ENCODE results near the gene RABGAP1L. TPM values are rescaled to one million over a fixed set of nuclear protein-coding genes. Genes with fewer than 3 reads are reported as not detected.

Gene RABGAP1L
- total and polyA plus RNA-seq, 10 of the 15 experiments (the other 5 are each of a cell fraction or from before 2014, with no cell fraction given) = 5.8 to 194 (median 113) TPM

DNA sequence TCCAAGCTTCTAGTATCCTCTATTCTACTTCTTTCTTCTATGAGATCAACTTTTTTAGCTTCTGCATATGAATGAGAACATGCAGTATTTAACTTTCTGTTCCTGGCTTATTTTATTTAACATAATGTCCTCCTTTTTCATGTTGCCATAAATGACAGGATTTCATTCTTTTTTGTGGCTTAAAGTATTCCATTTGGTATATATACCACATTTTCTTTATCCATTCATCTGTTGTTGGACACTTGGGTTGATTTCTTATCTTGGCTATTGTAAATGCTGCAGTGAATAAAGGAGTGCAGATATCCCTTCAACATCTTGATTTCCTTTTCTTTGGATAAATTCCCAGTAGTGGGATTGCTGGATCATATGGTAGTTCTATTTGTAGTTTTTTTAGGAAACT is 498.1 kb downstream of the RABGAP1L start:
- ChIA-PET POLR2A (no interaction called here), CTCF (no interaction called here), SMC1A (ENCODE audit: uncharacterized antibody, unreplicated experiment) (interaction anchor here (1.2 kb wide), 1 partner anchor 12 kb away, joined by 3 read pairs; no protein-coding TSS in a partner anchor), RAD21 (ENCODE audit: unreplicated experiment) (no interaction called here)
- FAIRE-seq (no peak), ATAC-seq (no peak), DNase-seq (ENCODE audit: low read depth, low spot score) (no peak)
- in situ Hi-C loops (cut with MboI) (no loop called here), intact Hi-C loops (cut with micrococcal nuclease; ENCODE audit: unreplicated experiment) (no loop called here)
- H3K9ac ChIP-seq (ENCODE audit: control insufficient read depth, insufficient read depth, low read length) = no peak overlapping the region
- H4K20me1 ChIP-seq (ENCODE audit: control insufficient read depth, insufficient read depth) = no peaks in the 10 kb centered on the region
- H3K79me2 ChIP-seq (ENCODE audit: control insufficient read depth, insufficient read depth, low read length) = no peaks in the 10 kb centered on the region
- H3K27ac ChIP-seq (ENCODE audit: control insufficient read depth, insufficient read depth) = no peak overlapping the region
- TF ChIP-seq KLF5 (IDR thresholded peaks at IDR 0.05; ENCODE audit: partially characterized antibody) = no peak
- H3K4me2 ChIP-seq (ENCODE audit: control insufficient read depth, insufficient read depth) = no peak overlapping the region
- H3K27me3 ChIP-seq (replicated peaks in 1 of 2; ENCODE audit: control insufficient read depth in 2 of 2, insufficient read depth in 2 of 2, low read length in 1 of 2) = no peaks in the 10 kb centered on the region
- H3K9me3 ChIP-seq (replicated peaks; ENCODE audit: control insufficient read depth, insufficient read depth, low read length) = no peaks in the 10 kb centered on the region; the same call in 2 of the 3 replicates
- no peak overlapping the region for H2AFZ ChIP-seq (ENCODE audit: control insufficient read depth, low read depth, low read length)
- no TSS peak for BruUV-seq (replicated peaks)
- no peaks in the 10 kb centered on the region for H3K4me1 ChIP-seq (ENCODE audit: control insufficient read depth, insufficient read depth, low read length)
- H3K36me3 ChIP-seq (ENCODE audit: control insufficient read depth in 2 of 2, insufficient read depth in 2 of 2, low read length in 1 of 2) = 0 out of 4 replicates have a peak, but pooled peaks cover 0 to 5% of the 10 kb centered on the region in 2 experiments
- no peak overlapping the region for H3K4me3 ChIP-seq

DNA sequence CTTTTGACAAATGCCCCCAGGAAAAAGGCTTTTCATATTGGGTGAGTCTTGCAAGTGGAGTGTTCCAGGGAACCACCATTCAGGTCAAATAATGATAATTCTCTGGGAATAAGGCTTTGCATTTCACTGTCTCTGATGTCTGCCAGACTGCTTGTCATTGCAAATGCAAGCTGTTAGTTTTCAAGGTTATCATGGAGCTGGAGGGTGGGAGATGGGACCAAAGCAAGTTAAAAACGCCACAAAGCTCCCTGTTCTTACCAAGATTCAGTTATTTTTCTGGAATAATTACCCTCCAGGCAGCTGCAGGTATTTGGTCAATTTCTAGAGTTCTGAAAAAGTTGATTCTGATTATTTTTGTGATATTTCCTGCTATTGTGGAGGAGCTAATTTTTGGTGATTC is 498.6 kb downstream of the RABGAP1L start:
- Histone ChIP-seq H3K36me3 (ENCODE audit: control insufficient read depth in 2 of 2, insufficient read depth in 2 of 2, low read length in 1 of 2) (0 out of 4 replicates have a peak, but pooled peaks cover 0 to 5% of the 10 kb centered on the region in 2 experiments), H3K27ac (ENCODE audit: control insufficient read depth, insufficient read depth) (no peak overlapping the region), H3K27me3 (replicated peaks in 1 of 2; ENCODE audit: control insufficient read depth in 2 of 2, insufficient read depth in 2 of 2, low read length in 1 of 2) (no peaks in the 10 kb centered on the region), H4K20me1 (ENCODE audit: control insufficient read depth, insufficient read depth) (no peaks in the 10 kb centered on the region), H3K4me3 (no peak overlapping the region), H3K9ac (ENCODE audit: control insufficient read depth, insufficient read depth, low read length) (no peak overlapping the region), H3K9me3 (replicated peaks; ENCODE audit: control insufficient read depth, insufficient read depth, low read length) (no peaks in the 10 kb centered on the region; the same call in 2 of the 3 replicates), H3K4me1 (ENCODE audit: control insufficient read depth, insufficient read depth, low read length) (no peaks in the 10 kb centered on the region), H2AFZ (ENCODE audit: control insufficient read depth, low read depth, low read length) (no peak overlapping the region), H3K4me2 (ENCODE audit: control insufficient read depth, insufficient read depth) (no peak overlapping the region), H3K79me2 (ENCODE audit: control insufficient read depth, insufficient read depth, low read length) (no peaks in the 10 kb centered on the region)
- in situ Hi-C loops (cut with MboI) (no loop called here), intact Hi-C loops (cut with micrococcal nuclease; ENCODE audit: unreplicated experiment) (no loop called here)
- CTCF ChIA-PET = no interaction called here
- DNase-seq (ENCODE audit: low read depth, low spot score) = no peak
- BruUV-seq (replicated peaks) = no TSS peak
- POLR2A ChIA-PET = no interaction called here
- SMC1A ChIA-PET (ENCODE audit: uncharacterized antibody, unreplicated experiment) = interaction anchor here (1.2 kb wide), 1 partner anchor 12 kb away, joined by 3 read pairs; no protein-coding TSS in a partner anchor
- FAIRE-seq = no peak
- 58% methylated on average over 1 of the region's 1 CpG for WGBS (ENCODE audit: insufficient coverage, insufficient replicate concordance, low lambda C conversion rate, missing lambda C conversion rate)
- RAD21 ChIA-PET (ENCODE audit: unreplicated experiment) = no interaction called here
- no peak for ATAC-seq
- TF ChIP-seq CHD2 (IDR thresholded peaks at IDR 0.05; ENCODE audit: borderline replicate concordance, low read depth, low read length) (no peak), KAT2A (conservative IDR thresholded peaks at IDR 0.05; ENCODE audit: control insufficient read depth, low read depth, low read length) (no peak), ZNF24 (IDR thresholded peaks at IDR 0.05) (no peak), STAT3 (IDR thresholded peaks at IDR 0.05; ENCODE audit: low read depth, low read length) (no peak), ZNF384 (IDR thresholded peaks at IDR 0.05; ENCODE audit: borderline replicate concordance, low read depth, low read length) (no peak), BACH1 (IDR thresholded peaks at IDR 0.05; ENCODE audit: borderline replicate concordance) (no peak), JUNB (IDR thresholded peaks at IDR 0.05) (no peak), RUNX3 (IDR thresholded peaks at IDR 0.05; ENCODE audit: low read length) (no peak), NRF1 (conservative IDR thresholded peaks at IDR 0.05; ENCODE audit: low read depth, low read length) (no peak), YY1 (IDR thresholded peaks at IDR 0.05; ENCODE audit: low read depth, low read length) (no peak), POU2F2 (IDR thresholded peaks at IDR 0.05; ENCODE audit: borderline replicate concordance, low read depth, low read length) (no peak), CBX5 (IDR thresholded peaks at IDR 0.05; ENCODE audit: low read depth) (no peak)
- TF ChIP-seq, protein P1, sequence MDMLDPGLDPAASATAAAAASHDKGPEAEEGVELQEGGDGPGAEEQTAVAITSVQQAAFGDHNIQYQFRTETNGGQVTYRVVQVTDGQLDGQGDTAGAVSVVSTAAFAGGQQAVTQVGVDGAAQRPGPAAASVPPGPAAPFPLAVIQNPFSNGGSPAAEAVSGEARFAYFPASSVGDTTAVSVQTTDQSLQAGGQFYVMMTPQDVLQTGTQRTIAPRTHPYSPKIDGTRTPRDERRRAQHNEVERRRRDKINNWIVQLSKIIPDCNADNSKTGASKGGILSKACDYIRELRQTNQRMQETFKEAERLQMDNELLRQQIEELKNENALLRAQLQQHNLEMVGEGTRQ (IDR thresholded peaks at IDR 0.05; ENCODE audit: borderline replicate concordance, low read depth, low read length) = no peak
- TF ChIP-seq, protein P2, sequence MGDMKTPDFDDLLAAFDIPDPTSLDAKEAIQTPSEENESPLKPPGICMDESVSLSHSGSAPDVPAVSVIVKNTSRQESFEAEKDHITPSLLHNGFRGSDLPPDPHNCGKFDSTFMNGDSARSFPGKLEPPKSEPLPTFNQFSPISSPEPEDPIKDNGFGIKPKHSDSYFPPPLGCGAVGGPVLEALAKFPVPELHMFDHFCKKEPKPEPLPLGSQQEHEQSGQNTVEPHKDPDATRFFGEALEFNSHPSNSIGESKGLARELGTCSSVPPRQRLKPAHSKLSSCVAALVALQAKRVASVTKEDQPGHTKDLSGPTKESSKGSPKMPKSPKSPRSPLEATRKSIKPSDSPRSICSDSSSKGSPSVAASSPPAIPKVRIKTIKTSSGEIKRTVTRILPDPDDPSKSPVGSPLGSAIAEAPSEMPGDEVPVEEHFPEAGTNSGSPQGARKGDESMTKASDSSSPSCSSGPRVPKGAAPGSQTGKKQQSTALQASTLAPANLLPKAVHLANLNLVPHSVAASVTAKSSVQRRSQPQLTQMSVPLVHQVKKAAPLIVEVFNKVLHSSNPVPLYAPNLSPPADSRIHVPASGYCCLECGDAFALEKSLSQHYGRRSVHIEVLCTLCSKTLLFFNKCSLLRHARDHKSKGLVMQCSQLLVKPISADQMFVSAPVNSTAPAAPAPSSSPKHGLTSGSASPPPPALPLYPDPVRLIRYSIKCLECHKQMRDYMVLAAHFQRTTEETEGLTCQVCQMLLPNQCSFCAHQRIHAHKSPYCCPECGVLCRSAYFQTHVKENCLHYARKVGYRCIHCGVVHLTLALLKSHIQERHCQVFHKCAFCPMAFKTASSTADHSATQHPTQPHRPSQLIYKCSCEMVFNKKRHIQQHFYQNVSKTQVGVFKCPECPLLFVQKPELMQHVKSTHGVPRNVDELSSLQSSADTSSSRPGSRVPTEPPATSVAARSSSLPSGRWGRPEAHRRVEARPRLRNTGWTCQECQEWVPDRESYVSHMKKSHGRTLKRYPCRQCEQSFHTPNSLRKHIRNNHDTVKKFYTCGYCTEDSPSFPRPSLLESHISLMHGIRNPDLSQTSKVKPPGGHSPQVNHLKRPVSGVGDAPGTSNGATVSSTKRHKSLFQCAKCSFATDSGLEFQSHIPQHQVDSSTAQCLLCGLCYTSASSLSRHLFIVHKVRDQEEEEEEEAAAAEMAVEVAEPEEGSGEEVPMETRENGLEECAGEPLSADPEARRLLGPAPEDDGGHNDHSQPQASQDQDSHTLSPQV (IDR thresholded peaks at IDR 0.05) = no peak

Measured in GM12878 (cell line).